Tibial nerve (tissue), 4 donors: ENCODE data around the gene CYBA. TPM values are rescaled to one million over a fixed set of nuclear protein-coding genes. Genes with fewer than 3 reads are reported as not detected.

Source experiments
- DNase-seq, 2 donors: peaks; one replicate each; pipeline ENCODE4 v3.0.0-alpha.2; 2019; ENCODE audit warnings: low spot score in 2 of 2
- H3K27ac ChIP-seq, 4 donors: fragments of 200-600 bp; sonication (generic) in 3 of 4; one replicate each; pipeline ENCODE4 v1.5.1; 2017 to 2019; ENCODE audit warnings: mild to moderate bottlenecking in 1 of 4
- H3K27me3 ChIP-seq, 2 donors: fragments of 200-600 bp; sonication (generic) in 1 of 2; one replicate each; pipeline versions ENCODE4 v1.5.1 to v1.6.0; 2017 to 2019
- H3K36me3 ChIP-seq, 3 donors: fragments of 200-600 bp; sonication (generic); one replicate each; pipeline ENCODE4 v1.5.1; 2018 to 2019
- H3K4me1 ChIP-seq, 4 donors: fragments of 200-600 bp; sonication (generic) in 3 of 4; one replicate each; pipeline ENCODE4 v1.5.1; 2017 to 2019
- H3K4me3 ChIP-seq, 4 donors: fragments of 200-600 bp; sonication (generic) in 3 of 4; one replicate each; pipeline ENCODE4 v1.5.1; 2017 to 2019; ENCODE audit warnings: mild to moderate bottlenecking in 1 of 4, moderate library complexity in 1 of 4
- H3K9me3 ChIP-seq, 4 donors: fragments of 200-600 bp; sonication (generic) in 3 of 4; one replicate each; pipeline ENCODE4 v1.5.1; 2017 to 2019
- EP300 ChIP-seq, 2 donors: sonication (generic); formaldehyde crosslinking; IDR thresholded peaks; one replicate each; pipeline ENCODE4 v1.6.1; 2017; ENCODE audit warnings: antibody characterized with exemption in 2 of 2, mild to moderate bottlenecking in 1 of 2
- POLR2A ChIP-seq, 2 donors: fragments of 450-650 bp; IDR thresholded peaks; one replicate each; pipeline ENCODE4 v1.6.1; 2017; ENCODE audit warnings: antibody characterized with exemption in 2 of 2, mild to moderate bottlenecking in 2 of 2, moderate library complexity in 2 of 2
- WGBS, 2 donors: methylation state at CpG; one replicate each; pipeline ENCODE4 v1.1.5; 2018; 5-methylcytosine and 5-hydroxymethylcytosine counted together
- total RNA-seq, 4 donors: library from RNA; depleted of rRNA; stranded (reverse); fragments of >200 nt; gene quantifications; one replicate each; pipeline ENCODE4 v1.1.0, GENCODE V29; 2016
- TF ChIP-seq, protein P1 (sequence below), 5 experiments: fragments of 200-600 bp in 3 of 5; fragments of 450-650 bp in 2 of 5; sonication (generic) in 3 of 5; IDR thresholded peaks; one replicate each; pipeline ENCODE4 v1.5.1; 2016 to 2019; ENCODE audit warnings: antibody characterized with exemption in 5 of 5, mild to moderate bottlenecking in 3 of 5, moderate library complexity in 2 of 5

Gene CYBA
- total RNA-seq, 4 donors from 2014 or later = 86.3 to 199 (median 121) TPM

DNA sequence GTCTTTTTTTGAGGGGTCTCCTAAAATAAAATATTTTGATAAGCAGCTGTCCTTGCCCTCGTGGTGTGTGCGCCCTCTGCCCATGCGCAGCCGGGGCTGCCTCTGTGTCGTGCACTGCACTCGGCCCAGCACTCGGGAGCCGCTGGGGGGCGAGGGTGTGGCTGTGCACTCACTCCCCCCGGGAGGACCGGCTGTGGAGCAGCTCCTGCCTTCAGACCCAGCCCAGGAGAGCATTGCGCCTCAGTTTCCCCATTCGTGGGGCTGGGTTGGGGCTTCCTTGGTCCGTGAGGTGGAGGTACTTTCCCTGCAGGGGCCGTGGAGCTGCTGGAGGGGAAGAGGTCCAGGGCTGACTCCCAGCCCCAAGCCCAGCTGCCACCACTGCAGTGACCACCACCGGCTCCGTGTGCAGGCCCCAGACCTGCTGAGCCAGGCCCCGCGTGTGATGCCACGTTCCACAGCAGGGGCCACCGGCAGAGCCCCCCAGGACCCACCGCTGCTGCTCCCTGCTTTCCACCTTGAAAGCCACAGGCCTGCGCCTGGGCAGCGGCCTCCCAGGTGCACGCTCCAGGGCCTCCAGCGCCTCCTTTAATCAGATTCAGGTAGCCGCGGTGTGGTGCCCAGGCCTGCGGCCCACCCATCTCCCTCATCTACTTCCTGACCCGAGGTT lies 18.8 kb downstream of the CYBA start:
- H3K27ac ChIP-seq = no peak overlapping the region
- H3K9me3 ChIP-seq = no peaks in the 10 kb centered on the region
- H3K4me1 ChIP-seq = peaks cover 0 to 19% (median 8%) of the 10 kb centered on the region in 4 donors
- H3K4me3 ChIP-seq = no peak overlapping the region
- no peak for TF ChIP-seq EP300 (IDR thresholded peaks at IDR 0.05)
- TF ChIP-seq, protein P1, sequence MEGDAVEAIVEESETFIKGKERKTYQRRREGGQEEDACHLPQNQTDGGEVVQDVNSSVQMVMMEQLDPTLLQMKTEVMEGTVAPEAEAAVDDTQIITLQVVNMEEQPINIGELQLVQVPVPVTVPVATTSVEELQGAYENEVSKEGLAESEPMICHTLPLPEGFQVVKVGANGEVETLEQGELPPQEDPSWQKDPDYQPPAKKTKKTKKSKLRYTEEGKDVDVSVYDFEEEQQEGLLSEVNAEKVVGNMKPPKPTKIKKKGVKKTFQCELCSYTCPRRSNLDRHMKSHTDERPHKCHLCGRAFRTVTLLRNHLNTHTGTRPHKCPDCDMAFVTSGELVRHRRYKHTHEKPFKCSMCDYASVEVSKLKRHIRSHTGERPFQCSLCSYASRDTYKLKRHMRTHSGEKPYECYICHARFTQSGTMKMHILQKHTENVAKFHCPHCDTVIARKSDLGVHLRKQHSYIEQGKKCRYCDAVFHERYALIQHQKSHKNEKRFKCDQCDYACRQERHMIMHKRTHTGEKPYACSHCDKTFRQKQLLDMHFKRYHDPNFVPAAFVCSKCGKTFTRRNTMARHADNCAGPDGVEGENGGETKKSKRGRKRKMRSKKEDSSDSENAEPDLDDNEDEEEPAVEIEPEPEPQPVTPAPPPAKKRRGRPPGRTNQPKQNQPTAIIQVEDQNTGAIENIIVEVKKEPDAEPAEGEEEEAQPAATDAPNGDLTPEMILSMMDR (IDR thresholded peaks at IDR 0.05) = no peak
- no peak for TF ChIP-seq POLR2A (IDR thresholded peaks at IDR 0.05)
- 87 to 89% methylated on average over 23 to 30 of the region's 30 CpGs for WGBS, 2 donors
- peaks cover 0 to 73% (median 12%) of the 10 kb centered on the region in 3 donors for H3K36me3 ChIP-seq
- no peak for DNase-seq
- H3K27me3 ChIP-seq = peaks cover 0 to 28% of the 10 kb centered on the region in 2 donors

DNA sequence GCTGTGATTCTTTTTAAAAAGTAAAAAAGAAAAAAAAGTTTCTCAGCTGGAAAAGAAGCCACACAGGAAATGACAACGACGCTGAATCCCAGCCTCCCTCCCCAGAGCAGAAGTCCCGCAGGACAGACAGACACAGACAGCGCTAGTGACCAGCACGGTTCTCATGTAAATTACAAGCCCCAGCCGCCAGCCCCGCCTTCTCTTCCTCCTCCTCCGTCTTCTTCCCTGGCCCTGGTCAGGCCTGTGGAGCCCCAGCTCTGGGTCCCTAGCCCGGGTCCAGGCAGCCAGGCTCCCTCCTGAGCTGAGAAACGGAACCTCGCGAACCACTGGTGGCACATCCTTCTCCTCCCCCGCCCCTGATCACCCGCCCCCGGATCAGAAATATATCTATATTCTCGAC lies 19.5 kb downstream of the CYBA start:
- Histone ChIP-seq H3K27ac (no peak overlapping the region), H3K9me3 (no peaks in the 10 kb centered on the region), H3K27me3 (peaks cover 0 to 21% of the 10 kb centered on the region in 2 donors), H3K4me3 (no peak overlapping the region), H3K4me1 (peaks cover 0 to 19% (median 8%) of the 10 kb centered on the region in 4 donors), H3K36me3 (peaks cover 0 to 80% (median 12%) of the 10 kb centered on the region in 3 donors)
- WGBS, 2 donors = 69% methylated on average over 16 of the region's 16 CpGs
- no peak for TF ChIP-seq EP300 (IDR thresholded peaks at IDR 0.05)
- DNase-seq = no peak

DNA sequence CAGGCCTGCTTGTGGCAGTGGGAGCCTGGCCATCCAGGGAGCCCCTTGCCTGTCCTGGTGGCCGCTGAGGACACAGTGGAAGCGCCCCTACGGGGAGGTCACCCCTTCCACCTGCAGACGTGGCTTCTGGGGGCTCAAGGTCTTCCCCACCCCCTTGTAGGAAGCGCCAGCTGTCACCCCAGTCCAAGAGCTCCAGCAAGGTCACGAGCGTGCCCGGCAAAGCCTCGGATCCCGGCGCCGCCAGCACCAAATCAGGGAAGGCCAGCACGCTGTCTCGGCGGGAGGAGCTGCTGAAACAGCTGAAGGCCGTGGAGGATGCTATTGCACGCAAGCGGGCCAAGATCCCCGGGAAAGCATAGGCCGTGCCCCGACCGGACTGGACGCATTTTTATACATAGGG lies 19.9 kb downstream of the CYBA start:
- Histone ChIP-seq H3K27me3 (peaks cover 0 to 18% of the 10 kb centered on the region in 2 donors), H3K36me3 (peaks cover 0 to 84% (median 12%) of the 10 kb centered on the region in 3 donors), H3K4me1 (peaks cover 0 to 19% (median 8%) of the 10 kb centered on the region in 4 donors), H3K27ac (no peak overlapping the region), H3K4me3 (no peak overlapping the region), H3K9me3 (no peaks in the 10 kb centered on the region)
- WGBS, 2 donors = 86 to 90% methylated on average over 19 to 23 of the region's 23 CpGs
- TF ChIP-seq, protein P1 (IDR thresholded peaks at IDR 0.05) = no peak
- TF ChIP-seq POLR2A (IDR thresholded peaks at IDR 0.05) = no peak
- no peak for TF ChIP-seq EP300 (IDR thresholded peaks at IDR 0.05)
- DNase-seq = no peak

DNA sequence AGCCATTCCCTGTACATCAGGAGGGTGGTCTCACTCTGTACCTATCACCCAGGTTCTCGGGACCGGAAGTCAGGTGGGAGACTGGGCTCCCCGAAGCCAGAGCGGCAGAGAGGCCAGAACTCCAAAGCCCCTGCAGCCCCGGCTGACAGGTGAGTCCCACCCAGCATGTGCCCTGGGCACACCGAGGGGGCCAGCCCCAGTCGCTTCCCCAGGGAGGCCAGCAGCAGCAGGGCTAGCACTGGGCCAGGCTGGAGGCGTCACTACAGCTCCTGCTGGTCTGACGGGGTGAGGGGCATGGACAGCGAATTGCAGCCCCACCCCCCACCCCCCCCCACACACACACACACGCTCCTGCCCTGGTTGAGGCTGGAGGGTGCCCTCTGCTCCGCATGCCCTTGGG lies 20.4 kb downstream of the CYBA start:
- H3K4me3 ChIP-seq = no peak overlapping the region
- H3K27ac ChIP-seq = no peak overlapping the region
- H3K4me1 ChIP-seq = peaks cover 0 to 19% (median 8%) of the 10 kb centered on the region in 4 donors
- no peaks in the 10 kb centered on the region for H3K9me3 ChIP-seq
- H3K27me3 ChIP-seq = peaks cover 0 to 15% of the 10 kb centered on the region in 2 donors
- DNase-seq = no peak
- H3K36me3 ChIP-seq = peaks cover 0 to 90% (median 12%) of the 10 kb centered on the region in 3 donors
- 75 to 98% methylated on average over 5 to 8 of the region's 12 CpGs for WGBS, 2 donors
- TF ChIP-seq EP300 (IDR thresholded peaks at IDR 0.05) = no peak
- no peak for TF ChIP-seq POLR2A (IDR thresholded peaks at IDR 0.05)
- TF ChIP-seq, protein P1 (IDR thresholded peaks at IDR 0.05) = no peak

DNA sequence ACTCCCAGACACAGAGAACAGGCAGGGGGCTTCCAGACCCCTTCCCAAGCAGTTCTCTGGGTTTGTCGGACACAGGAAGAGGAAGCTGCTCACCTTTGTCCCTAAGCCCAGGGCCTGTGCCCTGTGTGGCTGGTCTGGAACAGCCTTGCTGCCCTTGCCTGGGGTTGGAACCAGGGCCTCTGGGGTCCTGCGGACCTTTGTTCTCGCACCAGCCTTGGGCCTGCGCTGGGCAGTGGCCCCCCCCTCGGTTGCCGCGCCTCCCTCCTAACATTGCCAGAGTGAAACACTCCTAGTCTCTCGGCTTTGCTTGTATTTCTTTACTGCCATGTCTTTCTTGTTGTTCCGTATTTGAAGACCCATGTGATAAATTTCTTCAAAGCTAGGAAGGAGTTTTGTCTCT lies 21.0 kb downstream of the CYBA start:
- Histone ChIP-seq H3K27me3 (peaks cover 0 to 9% of the 10 kb centered on the region in 2 donors), H3K4me3 (no peak overlapping the region), H3K36me3 (peaks cover 0 to 96% (median 12%) of the 10 kb centered on the region in 3 donors), H3K9me3 (no peaks in the 10 kb centered on the region), H3K4me1 (peaks cover 0 to 16% (median 7%) of the 10 kb centered on the region in 4 donors), H3K27ac (no peak overlapping the region)
- DNase-seq = no peak
- 82 to 87% methylated on average over 9 of the region's 9 CpGs for WGBS, 2 donors
- TF ChIP-seq EP300 (IDR thresholded peaks at IDR 0.05) (no peak), POLR2A (IDR thresholded peaks at IDR 0.05) (no peak)
- TF ChIP-seq, protein P1 (IDR thresholded peaks at IDR 0.05) = no peak
